SK-N-SH treated with all-trans-retinoic acid at 6 μM for 48 hours (cell line): ENCODE results near the gene IDUA.

ENCODE experiments used
- ATAC-seq: fragments of 200-7000 bp; cut with Tn5 transposase; 3 replicates; pipeline ENCODE4 v1.9.1; 2020; ENCODE audit warnings: mild to moderate bottlenecking, moderate library complexity
- ARNTL ChIP-seq: fragments of 450-650 bp; formaldehyde crosslinking; IDR thresholded peaks from 2 replicates; pipeline ENCODE4 v1.5.0; 2020; ENCODE audit warnings: low read depth, mild to moderate bottlenecking, moderate library complexity, borderline replicate concordance
- BACH2 ChIP-seq: fragments of 250-450 bp; sonication (Bioruptor Pico); IDR thresholded peaks from 2 replicates; pipeline ENCODE4 v1.9.0; 2021; ENCODE audit warnings: mild to moderate bottlenecking, borderline replicate concordance
- CREB5 ChIP-seq: fragments of 250-450 bp; sonication (Bioruptor Pico); IDR thresholded peaks from 2 replicates; pipeline ENCODE4 v1.5.1; 2020; ENCODE audit warnings: low read depth, mild to moderate bottlenecking, moderate library complexity
- CSDC2 ChIP-seq: fragments of 250-450 bp; sonication (Bioruptor Pico); IDR thresholded peaks from 2 replicates; pipeline ENCODE4 v1.5.0; 2020; ENCODE audit warnings: mild to moderate bottlenecking, moderate library complexity
- ESRRG ChIP-seq: fragments of 250-450 bp; sonication (Bioruptor Pico); IDR thresholded peaks from 2 replicates; pipeline ENCODE4 v1.6.1; 2021; ENCODE audit warnings: mild to moderate bottlenecking
- GLIS3 ChIP-seq: fragments of 250-450 bp; sonication (Bioruptor Pico); IDR thresholded peaks from 2 replicates; pipeline ENCODE4 v1.5.0; 2020; ENCODE audit warnings: mild to moderate bottlenecking, moderate library complexity
- ISL1 ChIP-seq: fragments of 250-450 bp; sonication (Bioruptor Pico); IDR thresholded peaks from 2 replicates; pipeline ENCODE4 v2.1.2; 2022; ENCODE audit warnings: mild to moderate bottlenecking, moderate library complexity
- OSR1 ChIP-seq: fragments of 250-450 bp; sonication (Bioruptor Pico); IDR thresholded peaks from 2 replicates; pipeline ENCODE4 v1.8.0; 2022; ENCODE audit warnings: moderate library complexity, mild to moderate bottlenecking, inconsistent platforms
- PATZ1 ChIP-seq: fragments of 250-450 bp; sonication (Bioruptor Pico); IDR thresholded peaks from 2 replicates; pipeline ENCODE4 v1.8.0; 2020; ENCODE audit warnings: mild to moderate bottlenecking, moderate library complexity, borderline replicate concordance
- POU6F1 ChIP-seq: fragments of 250-450 bp; sonication (Bioruptor Pico); IDR thresholded peaks from 2 replicates; pipeline ENCODE4 v1.8.0; 2021; ENCODE audit warnings: low read depth, mild to moderate bottlenecking, moderate library complexity, borderline replicate concordance
- PPARA ChIP-seq: fragments of 250-450 bp; sonication (Bioruptor Pico); IDR thresholded peaks from 2 replicates; pipeline ENCODE4 v1.5.0; 2020; ENCODE audit warnings: mild to moderate bottlenecking, borderline replicate concordance
- RARB ChIP-seq: fragments of 250-450 bp; sonication (Bioruptor Pico); IDR thresholded peaks from 2 replicates; pipeline ENCODE4 v1.8.0; 2021; ENCODE audit warnings: mild to moderate bottlenecking, moderate library complexity
- SNAI2 ChIP-seq: fragments of 250-450 bp; sonication (Bioruptor Pico); IDR thresholded peaks from 2 replicates; pipeline ENCODE4 v1.5.0; 2020; ENCODE audit warnings: mild to moderate bottlenecking, moderate library complexity
- TCF4 ChIP-seq: fragments of 250-450 bp; sonication (Bioruptor Pico); IDR thresholded peaks from 2 replicates; pipeline ENCODE4 v1.8.0; 2021; ENCODE audit warnings: mild to moderate bottlenecking, moderate library complexity, borderline replicate concordance
- TOX ChIP-seq: fragments of 250-450 bp; sonication (Bioruptor Pico); IDR thresholded peaks from 2 replicates; pipeline ENCODE4 v1.8.0; 2021; ENCODE audit warnings: mild to moderate bottlenecking, moderate library complexity, borderline replicate concordance
- TSHZ2 ChIP-seq: fragments of 250-450 bp; sonication (Bioruptor Pico); IDR thresholded peaks from 2 replicates; pipeline ENCODE4 v1.5.0; 2020; ENCODE audit warnings: mild to moderate bottlenecking, moderate library complexity
- ZC3H10 ChIP-seq: fragments of 250-450 bp; sonication (Bioruptor Pico); IDR thresholded peaks from 2 replicates; pipeline ENCODE4 v1.5.1; 2021; ENCODE audit warnings: mild to moderate bottlenecking, moderate library complexity
- ZFP3 ChIP-seq: fragments of 250-450 bp; sonication (Bioruptor Pico); IDR thresholded peaks from 2 replicates; pipeline ENCODE4 v1.5.0; 2020; ENCODE audit warnings: mild to moderate bottlenecking, moderate library complexity
- ZNF70 ChIP-seq: fragments of 450-650 bp; formaldehyde crosslinking; IDR thresholded peaks from 2 replicates; pipeline ENCODE4 v1.5.0; 2020; ENCODE audit warnings: mild to moderate bottlenecking, moderate library complexity
- ZNF8 ChIP-seq: fragments of 450-650 bp; formaldehyde crosslinking; IDR thresholded peaks from 2 replicates; pipeline ENCODE4 v1.5.0; 2020; ENCODE audit warnings: mild to moderate bottlenecking, moderate library complexity

IDUA gene

GRCh38 chr4:998096-998691 is 11.3 kb downstream of the IDUA start:
- no peak for ATAC-seq
- TF ChIP-seq PPARA (CRISPR knock-in tag) (no peak), ZFP3 (CRISPR knock-in tag) (no peak)

GRCh38 chr4:999240-999863 is 12.5 kb downstream of the IDUA start:
- ATAC-seq: peak; percentile 13; the same call in 2 of the 3 replicates

GRCh38 chr4:999882-1000425 is 13.1 kb downstream of the IDUA start:
- ATAC-seq: no peak
- TF ChIP-seq OSR1 (no peak), SNAI2 (CRISPR knock-in tag) (no peak), CSDC2 (no peak), ARNTL (CRISPR knock-in tag) (no peak), TOX (CRISPR knock-in tag) (no peak), CREB5 (no peak), POU6F1 (CRISPR knock-in tag) (no peak), ZNF8 (no peak), BACH2 (CRISPR knock-in tag) (no peak), ISL1 (CRISPR knock-in tag) (no peak), ESRRG (CRISPR knock-in tag) (no peak), GLIS3 (no peak), TSHZ2 (CRISPR knock-in tag) (no peak), TCF4 (CRISPR knock-in tag) (no peak), ZFP3 (CRISPR knock-in tag) (no peak)
- TF ChIP-seq, all 23 proteins: peak for 0

GRCh38 chr4:1000686-1001260 is 13.9 kb downstream of the IDUA start:
- no peak for ATAC-seq
- TF ChIP-seq ZNF8: no peak
- no peak for TF ChIP-seq SNAI2 (CRISPR knock-in tag)
- no peak for TF ChIP-seq TSHZ2 (CRISPR knock-in tag)
- no peak for TF ChIP-seq POU6F1 (CRISPR knock-in tag)
- no peak for TF ChIP-seq PPARA (CRISPR knock-in tag)
- no peak for TF ChIP-seq BACH2 (CRISPR knock-in tag)
- no peak for TF ChIP-seq TOX (CRISPR knock-in tag)
- TF ChIP-seq OSR1: no peak
- TF ChIP-seq RARB (CRISPR knock-in tag): no peak
- TF ChIP-seq ZFP3 (CRISPR knock-in tag): no peak
- no peak for TF ChIP-seq ZNF70 (CRISPR knock-in tag)
- TF ChIP-seq TCF4 (CRISPR knock-in tag): no peak
- no peak for TF ChIP-seq ZC3H10 (CRISPR knock-in tag)
- no peak for TF ChIP-seq CREB5
- no peak for TF ChIP-seq PATZ1 (CRISPR knock-in tag)
